Measurements from ENCODE around the gene VWC2.
A peak's percentile ranks its signal among the peaks of the same experiment; 100 is the strongest.

Gene VWC2

GRCh38 chr7:49773218-49773935 is at the start of gene VWC2:
VWC2 (plus strand) TSS chr7:49773638; CDS start chr7:49775436, 1,798 bp downstream.
- DNase-seq: no peak

GRCh38 chr7:49724071-49724470 is 49.4 kb upstream of the VWC2 start:
- DNase-seq: no peak

GRCh38 chr7:49731836-49732235 is 41.6 kb upstream of the VWC2 start:
- DNase-seq: no peak

GRCh38 chr7:49762666-49763065 is 10.8 kb upstream of the VWC2 start:
- no peak for DNase-seq

- no peak for DNase-seq
Observed at GRCh38 chr7:49763791-49764190, 9.6 kb upstream of the VWC2 start.

- no peak for DNase-seq
Observed at GRCh38 chr7:49766966-49767365, 6.5 kb upstream of the VWC2 start.

GRCh38 chr7:49767719-49768118 is 5.7 kb upstream of the VWC2 start:
- DNase-seq: no peak

- DNase-seq: no peak
Observed at GRCh38 chr7:49768254-49768653, 5.2 kb upstream of the VWC2 start.

GRCh38 chr7:49768835-49769234 is 4.6 kb upstream of the VWC2 start:
- no peak for DNase-seq

- no peak for DNase-seq
Observed at GRCh38 chr7:49769285-49769857, 4.1 kb upstream of the VWC2 start.

- DNase-seq: no peak
Observed at GRCh38 chr7:49770838-49771237, 2.6 kb upstream of the VWC2 start.

GRCh38 chr7:49771427-49772176 is 1.8 kb upstream of the VWC2 start:
- no peak for DNase-seq

GRCh38 chr7:49772916-49773217 is 571 bp upstream of the VWC2 start:
- DNase-seq: peak; percentile 15

GRCh38 chr7:49773936-49774458 is 559 bp downstream of the VWC2 start:
- no peak for DNase-seq

- DNase-seq: peak; percentile 5
Observed at GRCh38 chr7:49774459-49775064, 1.1 kb downstream of the VWC2 start.

GRCh38 chr7:49775065-49775948 is 1.9 kb downstream of the VWC2 start:
- no peak for DNase-seq

- no peak for DNase-seq
Observed at GRCh38 chr7:49775949-49776443, 2.6 kb downstream of the VWC2 start.

- peak; percentile 2 for DNase-seq
Observed at GRCh38 chr7:49776994-49777393, 3.6 kb downstream of the VWC2 start.

GRCh38 chr7:49778731-49779270 is 5.4 kb downstream of the VWC2 start:
- DNase-seq: no peak

- no peak for DNase-seq
Observed at GRCh38 chr7:49780953-49781352, 7.5 kb downstream of the VWC2 start.

- no peak for DNase-seq
Observed at GRCh38 chr7:49781996-49782395, 8.6 kb downstream of the VWC2 start.

- no peak for DNase-seq
Observed at GRCh38 chr7:49783446-49783845, 10.0 kb downstream of the VWC2 start.
